Pancreas (tissue), 10 donors: ENCODE results near the gene STARD3. TPM values are rescaled to one million over a fixed set of nuclear protein-coding genes. Genes with fewer than 3 reads are reported as not detected.
A peak's percentile ranks its signal among the peaks of the same experiment; 100 is the strongest.

Experiments used
- ATAC-seq, 4 donors: fragments of 200-7000 bp; cut with Tn5 transposase; one replicate each; pipeline versions ENCODE4 v1.8.0 to v1.9.1; 2020; ENCODE audit warnings: mild to moderate bottlenecking in 4 of 4, moderate library complexity in 4 of 4
- DNase-seq, 6 donors: peaks; one replicate each; pipeline ENCODE4 v3.0.0-alpha.2; 2020
- FAIRE-seq: peaks from 2 replicates; lab custom pipeline; 2012; peaks lifted over from hg19 to GRCh38; lab: Jason Lieb, UNC
- H3K27ac ChIP-seq, 4 donors: fragments of 200-600 bp; sonication (generic); 1 replicate in 3 of 4; 2 replicates in 1 of 4; pipeline versions ENCODE4 v1.5.0 to v1.8.0; 2020
- H3K27me3 ChIP-seq, 4 donors: fragments of 200-600 bp; one replicate each; pipeline ENCODE4 v1.8.0; 2021
- H3K36me3 ChIP-seq, 3 donors: fragments of 200-600 bp; sonication (generic) in 1 of 3; one replicate each; pipeline versions ENCODE4 v1.5.0 to v1.8.0; 2020 to 2021
- H3K4me1 ChIP-seq, 3 donors: fragments of 200-600 bp; one replicate each; pipeline ENCODE4 v1.8.0; 2021
- H3K4me3 ChIP-seq, 4 donors: fragments of 200-600 bp; sonication (generic) in 2 of 4; one replicate each; pipeline versions ENCODE4 v1.5.0 to v1.8.0; 2020 to 2021
- H3K9me3 ChIP-seq, 4 donors: fragments of 200-600 bp; one replicate each; pipeline ENCODE4 v1.8.0; 2021
- WGBS, 2 donors: extraction: QIAGEN DNeasy Blood & Tissue Kit; methylation state at CpG; one replicate each; pipeline ENCODE4 v1.1.7; 2013; 5-methylcytosine and 5-hydroxymethylcytosine counted together
- intact Hi-C, 3 donors: fragments of 100-400 bp; cut with DNase I; formaldehyde crosslinking; loops; one replicate each; pipeline versions ENCODE4 v1.11.1 to v1.14.2; 2022
- polyA plus RNA-seq, 2 donors: library from polyadenylated mRNA; stranded (reverse); fragments of 200-250 nt; gene quantifications; one replicate each; pipeline ENCODE4 v1.2.3, GENCODE V29; 2013
- total RNA-seq, 6 donors: library from RNA; stranded (reverse); fragmentation: NEBNext Ultra II Directional in 4 of 6; extraction: Animal tissue kit (Norgen Biotek cat#: 25700) in 4 of 6; gene quantifications; one replicate each; pipeline versions ENCODE4 v1.2.1 to v1.2.4, GENCODE V29; 2021 to 2023
- TF ChIP-seq, protein P1 (sequence below), 4 donors: fragments of 200-600 bp; sonication (generic) in 3 of 4; IDR thresholded peaks; one replicate each; pipeline versions ENCODE4 v1.5.0 to v1.8.0; 2021; ENCODE audit warnings: antibody characterized with exemption in 4 of 4
- donor health status: healthy with polysubstance abuse.
- donor health status: DM: no; HTN: no; CAD: no; lungs with moderate emphysema.
- donor health status: DM: no; HTN: no; CAD: no.
- donor health status: control.
- donor health status: control.
- donor health status: Bipolar disorder and iron deficiency.
- donor health status: DM: yes; HTN: yes; CAD: no.
- donor health status: DM: no; HTN: no; CAD: no.
- donor health status: DM: no; HTN: no; CAD: no.
- donor health status: DM: yes; HTN: yes; CAD: no.

STARD3 gene
- total and polyA plus RNA-seq, 8 donors: 24.4 to 73.8 (median 29.9) TPM

- Histone ChIP-seq H3K9me3 (no peaks in the 10 kb centered on the region), H3K27me3 (no peaks in the 10 kb centered on the region), H3K36me3 (peaks cover 0 to 4% (median 0%) of the 10 kb centered on the region in 3 donors), H3K27ac (peak overlapping the region in 3 of 4 donors; percentile 71 to 94 (median 90)), H3K4me3 (peak overlapping the region; percentile 42 to 73 (median 57)), H3K4me1 (peaks cover 0 to 7% (median 5%) of the 10 kb centered on the region in 3 donors)
- ATAC-seq (peak in 2 of 4 donors; percentile 10 to 11), FAIRE-seq (no peak), DNase-seq (no peak)
- intact Hi-C loops: no loop called here
- 12 to 18% methylated on average over 6 of the region's 6 CpGs for WGBS, 2 donors
- TF ChIP-seq, protein P1, sequence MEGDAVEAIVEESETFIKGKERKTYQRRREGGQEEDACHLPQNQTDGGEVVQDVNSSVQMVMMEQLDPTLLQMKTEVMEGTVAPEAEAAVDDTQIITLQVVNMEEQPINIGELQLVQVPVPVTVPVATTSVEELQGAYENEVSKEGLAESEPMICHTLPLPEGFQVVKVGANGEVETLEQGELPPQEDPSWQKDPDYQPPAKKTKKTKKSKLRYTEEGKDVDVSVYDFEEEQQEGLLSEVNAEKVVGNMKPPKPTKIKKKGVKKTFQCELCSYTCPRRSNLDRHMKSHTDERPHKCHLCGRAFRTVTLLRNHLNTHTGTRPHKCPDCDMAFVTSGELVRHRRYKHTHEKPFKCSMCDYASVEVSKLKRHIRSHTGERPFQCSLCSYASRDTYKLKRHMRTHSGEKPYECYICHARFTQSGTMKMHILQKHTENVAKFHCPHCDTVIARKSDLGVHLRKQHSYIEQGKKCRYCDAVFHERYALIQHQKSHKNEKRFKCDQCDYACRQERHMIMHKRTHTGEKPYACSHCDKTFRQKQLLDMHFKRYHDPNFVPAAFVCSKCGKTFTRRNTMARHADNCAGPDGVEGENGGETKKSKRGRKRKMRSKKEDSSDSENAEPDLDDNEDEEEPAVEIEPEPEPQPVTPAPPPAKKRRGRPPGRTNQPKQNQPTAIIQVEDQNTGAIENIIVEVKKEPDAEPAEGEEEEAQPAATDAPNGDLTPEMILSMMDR (IDR thresholded peaks at IDR 0.05): no peak
These were observed 50.2 kb downstream of the STARD3 start for GRCh38 chr17:39687101-39687545.

- TF ChIP-seq, protein P1 (IDR thresholded peaks at IDR 0.05): no peak
- intact Hi-C loops: no loop called here
- peak within 1 kb of the TSS; percentile 59 to 94 (median 80) for H3K27ac ChIP-seq
- H3K27me3 ChIP-seq: no peaks in the 10 kb centered on the region
- no peaks in the 10 kb centered on the region for H3K9me3 ChIP-seq
- WGBS, 2 donors: 1 to 2% methylated on average over 42 to 45 of the region's 45 CpGs
- FAIRE-seq (no peak), DNase-seq (peak; percentile 71 to 91 (median 87)), ATAC-seq (peak; percentile 93 to 96 (median 96))
- H3K4me1 ChIP-seq: peaks cover 0 to 7% (median 5%) of the 10 kb centered on the region in 3 donors
- H3K4me3 ChIP-seq: peak within 1 kb of the TSS; percentile 42 to 73 (median 57)
- peaks cover 0 to 4% (median 0%) of the 10 kb centered on the region in 3 donors for H3K36me3 ChIP-seq
These were observed 50.9 kb downstream of the STARD3 start, which contains the start of gene PGAP3 for GRCh38 chr17:39687546-39688474. TSS of gene PGAP3 (minus strand) at chr17:39688057. CDS start at chr17:39688014, 43 bp downstream.

DNA sequence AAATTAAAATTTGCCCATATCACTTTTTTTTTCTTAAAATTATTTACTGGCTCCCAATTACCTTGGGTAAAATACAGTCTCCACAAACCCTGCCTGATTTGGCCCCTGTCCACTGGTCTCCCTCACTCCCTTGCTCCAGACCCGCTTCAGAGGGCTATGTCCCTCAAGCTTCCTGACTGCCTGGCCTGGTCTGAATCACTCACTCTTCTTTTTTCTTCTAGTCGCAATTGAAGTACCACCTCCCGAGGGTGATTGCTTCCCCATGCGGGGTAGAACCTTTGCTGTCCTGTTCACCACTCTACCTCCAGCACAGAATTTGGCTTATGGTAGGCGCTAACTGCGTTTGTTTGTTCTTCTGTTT is 51.5 kb downstream of the STARD3 start:
- intact Hi-C loops: no loop called here
- DNase-seq: peak in 1 of 6 donors; percentile 13
- Histone ChIP-seq H3K9me3 (no peaks in the 10 kb centered on the region), H3K36me3 (peaks cover 0 to 4% (median 0%) of the 10 kb centered on the region in 3 donors), H3K4me1 (peaks cover 0 to 7% (median 5%) of the 10 kb centered on the region in 3 donors), H3K27ac (peak overlapping the region; percentile 59 to 94 (median 80)), H3K27me3 (no peaks in the 10 kb centered on the region), H3K4me3 (peak overlapping the region; percentile 42 to 73 (median 57))
- TF ChIP-seq, protein P1 (IDR thresholded peaks at IDR 0.05): no peak
- no peak for FAIRE-seq
- ATAC-seq: peak in 2 of 4 donors; percentile 9 to 10
- 12 to 14% methylated on average over 6 of the region's 6 CpGs for WGBS, 2 donors

- Histone ChIP-seq H3K36me3 (peaks cover 0 to 4% (median 0%) of the 10 kb centered on the region in 3 donors), H3K4me1 (peaks cover 0 to 7% (median 5%) of the 10 kb centered on the region in 3 donors), H3K9me3 (no peaks in the 10 kb centered on the region), H3K27me3 (no peaks in the 10 kb centered on the region), H3K4me3 (peak overlapping the region in 1 of 4 donors; percentile 73), H3K27ac (peak overlapping the region in 1 of 4 donors; percentile 94)
- intact Hi-C loops: no loop called here
- WGBS, 2 donors: 52 to 54% methylated on average over 3 of the region's 3 CpGs
- TF ChIP-seq, protein P1 (IDR thresholded peaks at IDR 0.05): no peak
- no peak for FAIRE-seq
- ATAC-seq: no peak
- no peak for DNase-seq
These were observed 52.0 kb downstream of the STARD3 start for GRCh38 chr17:39688945-39689344.
